Islet precursor cell (in vitro differentiated cells): ENCODE data around the gene PDE9A.
"Not testable (repeated sequence)": the region's sequence is repeated elsewhere in the genome, so short reads cannot be mapped to it uniquely, and the experiment has no call there.

Source experiments
- DNase-seq: peaks from one replicate; pipeline ENCODE4 v3.0.0-alpha.2; 2018

The PDE9A gene

GRCh38 chr21:42624936-42625335, 28.5 kb upstream of the PDE9A start:
- DNase-seq = no peak

DNA sequence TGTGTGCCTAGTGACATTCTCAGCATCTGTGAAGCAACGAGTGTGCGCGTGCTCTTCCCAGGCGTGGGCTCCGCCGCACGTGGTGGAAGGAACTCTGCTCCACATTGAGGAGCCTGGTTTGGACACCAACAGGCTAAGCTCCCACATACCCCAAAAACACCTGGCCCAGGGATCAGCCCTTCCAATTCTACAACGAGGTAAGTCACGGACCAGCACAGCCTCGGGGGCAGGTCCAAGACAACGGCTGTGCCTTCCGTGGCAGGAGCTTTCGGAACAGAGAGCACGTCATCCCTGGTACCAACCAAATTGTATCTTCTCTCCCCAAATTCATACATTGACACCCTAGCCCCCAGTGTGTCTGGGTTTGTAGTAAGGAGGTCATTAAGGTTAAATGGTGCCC, 27.2 kb upstream of the PDE9A start:
- peak; percentile 37 for DNase-seq

DNA sequence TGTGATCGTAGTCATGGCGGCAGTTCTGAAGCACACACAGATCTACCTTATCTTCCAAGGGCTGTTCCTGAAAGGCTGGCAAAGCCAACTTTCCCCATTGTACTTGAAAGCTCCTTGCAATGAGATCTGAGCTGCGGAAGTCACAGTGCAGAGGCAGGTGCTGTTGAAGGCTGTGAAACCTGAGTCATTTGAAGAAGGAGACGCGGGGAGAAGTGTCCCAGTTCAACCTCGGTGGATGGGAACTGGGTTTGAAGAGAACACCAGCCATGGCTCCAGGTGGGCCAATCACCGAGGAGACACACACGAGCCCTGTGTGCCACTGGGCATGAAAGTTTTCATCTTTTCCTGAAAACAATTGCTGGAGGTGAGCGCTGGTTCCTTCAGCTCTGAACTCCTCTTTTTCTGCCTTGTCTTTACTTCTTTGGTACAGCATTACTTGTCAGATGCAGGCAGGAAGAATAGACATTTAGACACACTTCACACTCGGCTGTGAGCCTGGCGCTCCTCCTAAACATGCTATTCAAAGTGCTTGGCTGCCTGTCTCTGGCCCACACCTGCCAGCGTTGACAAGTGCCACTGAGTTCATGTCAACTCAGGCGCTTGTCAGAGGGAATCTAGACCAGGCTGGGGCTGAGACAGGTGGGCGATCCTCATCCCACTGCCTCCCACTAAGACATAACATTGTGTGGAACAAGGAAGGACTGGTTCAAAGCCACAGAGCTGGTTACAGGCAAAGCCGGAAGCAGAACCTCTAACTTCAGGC, 25.7 kb upstream of the PDE9A start:
- peak; percentile 30 for DNase-seq

DNA sequence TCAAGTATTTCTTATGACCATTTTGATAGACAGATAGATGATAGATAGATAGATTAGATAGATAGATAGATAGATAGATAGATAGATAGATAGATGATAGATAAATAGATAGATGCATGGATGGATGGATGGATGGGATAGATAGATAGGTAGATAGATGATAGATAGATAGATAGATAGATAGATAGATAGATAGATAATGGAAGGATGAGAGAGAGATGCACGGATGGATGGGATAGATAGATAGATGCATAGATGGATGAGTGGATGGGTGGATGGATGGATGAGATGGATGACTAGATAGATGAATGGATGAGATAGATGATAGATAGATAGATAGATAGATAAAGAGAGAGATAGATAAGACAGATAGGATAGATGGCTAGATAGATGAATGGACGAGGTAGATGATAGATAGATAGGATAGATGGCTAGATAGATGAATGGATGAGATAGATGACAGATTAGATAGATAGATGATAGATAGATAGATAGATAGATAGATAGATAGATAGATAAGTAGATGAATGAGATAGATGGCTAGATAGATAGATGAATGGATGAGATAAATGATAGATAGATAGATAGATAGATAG, 24.9 kb upstream of the PDE9A start:
- not testable (repeated sequence) for DNase-seq

- peak; percentile 32 for DNase-seq
These were observed 23.4 kb upstream of the PDE9A start for GRCh38 chr21:42629933-42630589.

DNA sequence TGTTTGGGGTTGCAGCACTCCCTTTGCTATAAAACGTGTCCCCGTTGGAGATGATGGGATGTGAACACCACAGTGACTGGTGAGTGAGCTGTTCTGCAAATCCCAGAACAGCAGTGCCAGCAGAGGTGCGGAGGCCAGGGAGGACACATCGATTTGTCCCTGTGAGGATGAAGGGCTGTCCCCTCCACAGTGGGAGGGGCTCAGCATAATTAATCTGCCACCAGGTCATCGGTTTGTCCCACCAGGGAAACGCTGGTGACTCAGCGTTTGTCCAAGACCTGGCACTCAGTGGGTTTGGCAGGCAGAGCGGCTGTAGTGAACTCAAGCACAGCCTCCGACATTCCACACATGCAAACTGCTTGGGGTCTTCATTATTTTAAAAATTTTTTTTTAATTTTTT, 22.8 kb upstream of the PDE9A start:
- DNase-seq = peak; percentile 45

GRCh38 chr21:42631142-42631541, 22.3 kb upstream of the PDE9A start:
- no peak for DNase-seq

DNA sequence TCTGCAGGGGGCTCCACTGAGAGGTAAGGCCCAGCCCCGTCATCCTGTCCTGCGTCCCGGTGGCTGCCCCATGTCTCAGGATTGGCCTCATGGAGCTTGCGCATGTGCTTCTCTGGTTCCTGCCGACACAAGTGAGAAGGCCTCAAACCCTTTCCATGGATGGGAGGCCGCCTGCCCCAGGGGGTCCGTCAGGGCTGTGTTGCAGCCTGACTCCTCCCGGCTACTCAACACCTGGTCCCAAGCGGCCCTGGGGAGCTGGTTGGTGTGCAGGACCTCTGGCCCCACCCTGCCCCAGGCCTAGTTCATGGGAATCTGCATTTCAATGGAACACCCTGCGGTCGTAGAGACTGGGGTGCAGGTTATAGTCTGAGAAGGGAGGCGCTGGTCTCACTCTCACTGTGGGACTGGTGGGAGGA, 21.1 kb upstream of the PDE9A start:
- peak; percentile 46 for DNase-seq

DNA sequence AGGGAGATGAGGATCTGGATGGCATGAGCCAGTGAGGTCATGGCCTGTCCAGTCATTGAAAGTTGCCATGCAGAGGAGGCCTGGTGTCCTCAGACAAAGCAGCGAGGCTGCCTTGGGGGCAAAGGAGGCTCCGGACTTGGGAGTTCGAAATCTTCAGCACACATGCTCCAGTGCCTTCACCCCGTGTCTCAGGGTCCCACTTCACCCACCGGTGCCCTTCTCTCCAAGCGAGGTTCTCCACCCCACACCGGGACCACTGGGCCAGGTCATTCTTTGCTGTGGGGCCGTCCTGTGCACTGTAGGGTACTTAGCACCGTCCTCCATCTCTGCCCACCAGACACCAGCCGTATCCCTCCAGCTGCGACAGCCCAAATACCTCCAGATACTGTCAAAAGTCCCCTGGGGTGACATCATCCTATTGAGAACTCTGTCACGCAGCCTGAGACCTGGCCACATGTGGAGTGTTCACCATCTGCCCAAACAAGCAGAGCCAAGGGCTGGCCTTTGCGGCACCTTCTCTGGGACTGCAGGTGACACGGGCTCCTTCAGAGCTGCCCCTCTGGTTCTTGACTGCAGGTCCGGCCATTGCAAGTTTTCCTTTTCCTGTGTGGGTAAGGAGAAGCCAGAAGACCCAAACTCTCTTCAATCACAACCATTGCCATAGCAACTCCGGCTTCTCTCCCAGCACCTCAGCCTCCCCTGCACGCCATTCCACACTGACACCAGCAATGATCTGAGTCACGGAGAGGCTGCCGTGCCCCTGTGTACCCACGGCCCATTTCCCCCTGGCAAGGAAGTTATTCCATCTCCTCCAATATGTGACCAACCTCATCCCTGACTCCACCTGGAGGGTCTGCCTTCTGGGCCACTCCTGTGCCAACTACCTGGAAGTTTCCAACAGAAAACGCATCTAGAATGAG, 20.4 kb upstream of the PDE9A start:
- peak; percentile 43 for DNase-seq

GRCh38 chr21:42633858-42634257, 19.6 kb upstream of the PDE9A start:
- DNase-seq = no peak

DNA sequence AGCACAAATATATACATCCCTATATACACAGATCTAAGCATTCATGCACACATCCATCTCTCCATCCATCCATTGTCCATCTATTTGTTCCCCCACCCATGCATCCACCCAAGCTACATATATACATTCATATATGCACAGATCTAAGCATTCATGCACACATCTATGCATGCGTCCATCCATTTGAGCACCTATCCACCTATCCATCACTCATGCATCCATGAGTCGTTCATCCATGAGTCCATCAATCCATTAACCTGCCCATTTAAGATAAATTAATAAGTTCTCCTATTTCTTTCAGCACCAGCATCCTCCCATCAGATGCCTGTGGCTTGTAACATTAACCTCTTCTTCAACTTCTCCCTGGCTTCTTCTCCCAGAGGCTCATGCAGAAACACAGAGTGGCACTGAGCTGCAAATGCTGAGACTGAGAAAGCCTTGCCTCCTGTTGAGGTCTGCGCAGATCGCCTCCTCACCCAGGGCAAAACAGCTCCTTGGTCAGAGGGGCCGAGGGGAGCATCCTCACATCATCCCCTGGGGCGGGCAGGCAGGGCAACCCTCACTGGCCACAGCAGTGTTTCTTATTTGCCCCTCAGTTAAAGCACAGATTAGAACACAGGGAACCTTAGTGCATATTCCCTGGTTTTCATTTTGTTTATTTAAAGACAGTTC, 17.4 kb upstream of the PDE9A start:
- no peak for DNase-seq

DNA sequence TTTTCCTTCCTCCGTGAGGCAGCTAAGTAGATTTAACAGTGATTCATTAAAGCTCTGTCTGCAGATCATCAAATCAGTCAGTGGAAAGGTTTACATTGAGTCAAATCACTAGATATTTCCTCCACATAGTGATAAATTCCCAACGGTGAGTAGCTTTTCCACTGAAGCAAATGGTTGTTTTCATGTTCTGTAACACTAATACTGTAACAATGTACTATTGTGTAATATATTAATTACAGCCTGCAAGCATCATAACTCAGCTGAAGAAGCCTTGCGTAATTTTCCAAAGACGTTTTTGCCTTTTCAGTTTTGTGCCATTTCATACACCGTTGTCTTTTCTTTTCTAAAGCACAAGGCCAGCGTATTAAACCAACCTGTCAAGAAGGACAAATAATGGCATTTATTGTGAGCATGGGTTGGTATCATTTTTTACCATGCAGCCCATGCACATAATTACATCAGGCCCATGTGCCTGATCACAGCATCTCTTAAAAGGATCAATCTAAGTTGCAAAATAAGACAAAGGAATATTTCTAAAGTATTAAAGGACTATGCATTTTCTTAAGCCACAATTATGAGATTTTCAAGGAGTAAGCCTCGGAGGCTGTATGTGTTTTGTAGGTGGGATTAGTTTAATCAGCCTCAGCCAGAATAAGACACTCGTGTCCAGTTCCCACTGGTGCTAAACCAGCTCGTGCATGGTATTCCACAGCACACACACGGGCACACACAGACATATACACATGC, 16.7 kb upstream of the PDE9A start:
- no peak for DNase-seq

DNA sequence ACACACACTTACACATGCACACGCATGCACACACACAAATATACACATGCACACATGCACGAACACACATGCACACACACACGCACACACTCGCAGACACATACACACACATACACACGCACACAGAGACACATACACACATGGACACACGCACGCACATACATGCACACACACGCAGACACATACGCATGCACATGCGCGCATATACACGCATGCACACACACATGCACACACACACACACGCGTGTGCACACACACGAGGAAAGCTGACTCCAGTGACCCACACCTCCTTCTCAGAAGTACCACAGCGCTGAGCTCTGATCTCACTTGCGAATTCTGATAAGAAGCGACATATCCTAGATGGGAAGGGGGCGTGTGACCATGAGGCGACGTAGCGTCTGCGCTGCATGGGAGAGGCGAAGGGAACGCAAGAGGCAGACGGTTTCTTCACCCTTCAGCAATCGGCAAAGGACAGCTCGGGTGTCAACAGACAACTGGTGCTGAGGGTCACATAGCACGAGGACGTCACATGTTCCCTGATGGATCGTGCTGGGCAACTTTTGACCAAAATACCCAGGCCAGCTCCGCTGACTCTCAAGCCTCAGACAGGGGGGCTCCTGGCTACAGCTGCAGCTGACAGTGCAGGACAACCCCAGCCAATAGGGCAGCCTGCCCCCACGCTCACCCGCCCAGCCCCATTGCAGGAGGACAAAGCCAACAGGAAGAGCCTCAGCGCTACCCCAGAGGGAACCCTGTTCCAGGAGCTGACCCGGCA, 16.0 kb upstream of the PDE9A start:
- no peak for DNase-seq

DNA sequence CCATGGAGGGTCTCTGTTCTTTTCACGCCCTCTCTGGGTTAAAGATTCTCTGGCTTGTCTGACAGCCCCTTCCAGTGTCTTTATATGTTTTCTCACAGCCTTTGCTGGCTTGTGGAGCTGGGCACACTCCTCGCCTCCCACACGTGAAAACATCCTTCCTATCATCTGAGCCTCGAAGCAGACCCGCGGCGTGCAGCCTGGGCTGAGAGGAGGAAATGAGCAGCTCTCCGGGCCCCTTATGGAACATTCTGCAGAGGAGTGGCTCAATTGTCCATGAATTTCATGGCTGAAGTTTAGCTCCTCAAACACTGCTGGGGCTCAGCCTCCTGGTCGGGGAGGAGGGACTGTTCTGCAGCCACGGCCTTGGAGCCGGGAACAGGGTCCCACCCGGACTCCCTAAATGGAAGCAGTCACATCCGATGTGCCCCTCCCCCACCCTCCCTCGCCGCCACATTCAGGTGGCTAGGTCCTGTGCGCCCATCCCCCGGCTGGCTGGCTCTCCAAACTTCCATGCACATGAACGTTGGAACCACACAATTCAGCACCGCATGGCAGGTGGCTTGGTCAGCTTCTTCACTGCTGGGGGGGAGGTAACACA, 15.1 kb upstream of the PDE9A start:
- no peak for DNase-seq

GRCh38 chr21:42639646-42640152, 13.7 kb upstream of the PDE9A start:
- no peak for DNase-seq

GRCh38 chr21:42640486-42640885, 12.9 kb upstream of the PDE9A start:
- no peak for DNase-seq

DNA sequence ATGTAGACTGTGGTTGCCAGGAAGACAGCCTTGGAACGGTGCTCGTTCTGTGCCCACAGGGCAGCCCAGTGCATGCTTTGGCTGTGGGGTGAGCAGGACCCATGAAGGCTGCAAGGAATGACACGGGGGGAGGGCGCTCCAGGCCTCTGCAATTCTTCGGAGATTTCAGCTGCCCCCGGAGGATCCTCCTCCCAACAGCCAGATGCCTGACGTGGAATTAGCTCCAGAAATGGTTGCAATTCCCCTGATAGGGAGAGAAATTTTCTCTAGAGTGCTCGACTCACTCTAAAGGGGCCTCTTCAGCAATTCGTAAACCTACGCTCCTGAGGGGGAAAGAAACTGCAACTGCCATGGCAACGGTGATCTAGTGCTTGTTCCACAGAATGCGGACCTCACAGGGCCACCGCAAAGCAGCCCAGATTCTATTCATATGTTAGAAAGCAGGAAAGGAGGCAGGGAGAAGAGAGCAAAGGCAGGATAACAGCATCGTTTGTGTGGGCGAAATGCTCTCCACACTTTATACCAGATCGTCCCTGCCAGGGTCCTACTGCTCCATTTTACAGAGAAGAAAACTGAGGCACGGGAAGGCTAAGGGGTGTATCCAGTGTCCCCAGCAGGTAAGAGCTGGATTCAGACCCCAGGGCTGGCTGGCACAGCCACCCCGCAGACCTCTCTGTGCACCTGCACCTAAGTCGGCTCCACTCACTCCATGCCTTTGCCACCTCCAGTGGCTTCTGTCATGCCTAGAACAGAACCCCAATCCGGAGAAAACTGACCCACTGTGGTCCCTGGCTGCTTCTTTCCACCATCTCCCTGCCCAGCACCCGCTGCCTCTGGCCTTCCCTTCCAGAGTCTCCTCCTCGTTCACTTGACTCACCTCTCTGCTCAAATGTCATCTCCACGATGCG, 11.9 kb upstream of the PDE9A start:
- no peak for DNase-seq

- no peak for DNase-seq
These were observed 11.1 kb upstream of the PDE9A start for GRCh38 chr21:42642219-42642745.
